GM11168 (cell line): Measurements from ENCODE around the gene SGCA.

ENCODE experiments used
- in situ Hi-C: fragments of 300-500 bp; cut with MboI; formaldehyde crosslinking; loops from one replicate; pipeline ENCODE4 v1.12.0; 2022; ENCODE audit warnings: low sequenced_read_pairs; ENCODE audit not compliant: unreplicated experiment

SGCA gene

GRCh38 chr17:50165867-50166517 is at the start of gene SGCA:
Gene SGCA, plus strand, starts transcription at chr17:50166005. Its CDS starts 36 bp downstream, at chr17:50166041.
- in situ Hi-C loops, result no loop called here

DNA sequence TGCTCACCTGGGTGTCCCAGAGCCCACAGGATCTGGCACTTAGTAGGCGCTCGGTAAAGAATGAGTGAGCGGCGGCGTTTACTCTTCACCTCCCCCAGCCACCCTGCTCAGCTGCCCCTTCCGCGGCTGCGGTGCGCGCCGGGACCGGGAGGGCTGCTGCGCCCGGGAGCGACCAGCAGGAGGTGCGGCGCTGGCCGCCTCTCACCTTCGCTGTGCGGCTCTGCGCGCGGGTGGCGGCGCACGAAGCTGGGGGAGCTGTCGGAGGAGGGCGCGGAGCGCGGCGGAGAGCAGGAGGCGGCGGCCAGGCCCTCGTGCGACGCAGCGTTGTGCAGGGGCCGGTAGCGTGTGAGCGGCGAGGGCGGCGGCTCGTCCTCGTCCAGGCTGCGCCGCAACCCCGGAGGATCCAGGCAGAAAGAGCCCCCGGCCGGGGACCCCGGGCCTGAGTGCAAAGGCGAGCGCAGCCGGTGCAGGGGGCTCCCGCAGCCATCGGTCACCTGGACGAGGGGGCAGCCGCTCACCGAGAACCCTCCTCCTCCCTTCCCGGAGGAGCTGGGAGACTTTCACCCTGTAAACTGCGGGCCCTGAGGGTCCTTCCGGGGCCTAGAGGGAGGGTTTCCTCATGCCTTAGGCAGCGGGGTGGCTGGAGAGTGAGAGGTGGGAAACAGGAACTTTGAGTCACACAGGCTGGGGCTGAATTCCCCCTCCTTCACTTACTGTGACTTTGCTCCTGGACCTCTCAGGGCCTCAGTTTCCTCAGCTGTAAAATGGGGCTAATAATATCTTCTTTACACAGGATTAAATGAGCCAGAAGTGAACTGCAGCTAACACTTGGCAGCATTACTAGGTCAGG is 48.4 kb upstream of the SGCA start:
- in situ Hi-C loops, result no loop called here

GRCh38 chr17:50118076-50118827 is 47.6 kb upstream of the SGCA start:
- in situ Hi-C loops, result no loop called here

DNA sequence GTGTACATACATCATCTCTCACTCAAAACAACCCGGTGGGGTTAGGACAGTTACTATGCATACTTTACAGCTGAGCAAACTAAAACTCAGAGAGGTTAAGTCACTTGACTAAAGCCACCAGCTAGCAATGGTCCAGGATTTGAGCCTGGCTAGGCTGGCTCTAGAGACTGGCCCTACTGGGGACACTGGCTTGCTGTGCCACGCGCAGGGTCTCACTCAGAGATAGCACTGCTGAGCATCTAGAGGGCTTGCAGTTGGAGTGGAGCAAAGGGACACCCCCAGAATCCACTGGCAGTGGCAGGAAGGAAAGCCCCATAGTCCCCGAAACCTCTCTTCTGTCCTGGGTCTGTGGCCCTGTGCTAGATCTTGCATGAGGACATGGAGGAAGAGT is 47.0 kb upstream of the SGCA start:
- in situ Hi-C loops, result no loop called here

GRCh38 chr17:50120475-50121253 is 45.1 kb upstream of the SGCA start:
- in situ Hi-C loops, result no loop called here

- in situ Hi-C loops, result no loop called here
Measured at GRCh38 chr17:50122945-50123344, 42.9 kb upstream of the SGCA start.

GRCh38 chr17:50123649-50124349 is 42.0 kb upstream of the SGCA start:
- in situ Hi-C loops, result no loop called here

GRCh38 chr17:50125420-50125997 is 40.3 kb upstream of the SGCA start:
- in situ Hi-C loops, result no loop called here

- in situ Hi-C loops, result no loop called here
Measured at GRCh38 chr17:50127697-50128361, 38.0 kb upstream of the SGCA start.

GRCh38 chr17:50128441-50129352 is 37.1 kb upstream of the SGCA start:
- in situ Hi-C loops, result no loop called here

DNA sequence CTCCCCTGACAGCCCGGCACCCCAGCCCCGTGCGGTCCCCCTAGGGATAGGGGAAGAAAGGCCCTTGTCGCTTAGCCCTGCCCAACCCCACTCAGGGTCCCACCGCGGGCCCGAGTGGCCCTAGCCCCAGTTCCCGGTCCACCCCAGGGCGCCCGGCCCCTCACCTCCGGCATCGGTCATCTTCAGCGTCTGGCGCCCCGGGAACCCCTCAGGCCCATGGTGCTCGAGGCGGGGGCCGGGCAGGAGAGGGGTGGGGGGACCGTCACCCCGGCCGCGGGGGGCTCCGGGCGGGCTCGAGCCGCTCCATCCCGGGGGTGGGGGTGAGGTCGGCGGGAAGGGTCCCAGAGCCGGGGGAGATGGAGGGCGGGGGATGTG is 36.5 kb upstream of the SGCA start:
- in situ Hi-C loops, result no loop called here

DNA sequence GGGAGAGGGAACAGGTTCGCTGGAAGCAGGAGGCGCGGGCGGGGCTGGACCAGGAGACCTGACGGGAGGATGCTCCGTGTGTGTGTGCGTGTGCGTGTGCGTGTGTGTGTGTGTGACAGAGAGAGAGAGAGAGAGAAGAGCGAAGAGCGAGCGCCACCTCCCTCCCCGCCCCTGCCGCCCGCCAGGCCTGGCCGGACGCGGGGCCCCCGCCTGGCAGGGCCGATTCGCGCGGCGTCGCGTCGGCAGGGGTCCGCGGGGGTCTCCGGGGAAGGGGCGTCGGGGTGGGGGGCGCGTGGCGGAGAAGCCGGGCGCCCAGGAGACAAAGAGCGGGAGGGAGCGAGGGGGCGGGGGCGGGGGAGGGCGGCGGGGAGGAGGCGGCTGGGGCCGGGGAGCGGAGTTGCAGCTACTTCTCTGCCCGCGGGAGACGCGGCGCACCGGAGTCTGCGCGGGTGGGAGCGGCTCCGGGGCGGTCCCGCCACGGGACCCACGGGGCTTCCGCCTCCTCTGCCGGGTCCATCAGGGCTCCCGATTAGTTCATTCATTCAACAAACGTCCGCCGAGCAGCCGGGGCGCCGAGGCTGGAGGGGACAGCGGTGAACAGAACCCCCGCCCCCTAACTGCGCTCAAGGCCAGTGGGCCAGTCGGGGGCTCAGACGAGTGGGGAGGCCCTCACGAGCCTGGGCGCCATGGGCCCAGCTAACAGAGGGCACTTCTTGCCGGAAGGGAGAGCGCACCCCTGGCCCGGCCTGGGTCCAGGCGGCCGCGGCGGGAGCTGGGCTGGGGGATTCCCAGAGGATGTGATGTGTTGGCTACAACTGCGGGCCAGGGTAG is 35.9 kb upstream of the SGCA start, which contains the start of gene SAMD14:
Gene SAMD14, minus strand, starts transcription at position 433 of the 831 bp plus-strand sequence. CDS start 5,201 bp downstream, outside the sequence.
- in situ Hi-C loops, result no loop called here

GRCh38 chr17:50130559-50131305 is 35.1 kb upstream of the SGCA start:
- in situ Hi-C loops, result no loop called here

DNA sequence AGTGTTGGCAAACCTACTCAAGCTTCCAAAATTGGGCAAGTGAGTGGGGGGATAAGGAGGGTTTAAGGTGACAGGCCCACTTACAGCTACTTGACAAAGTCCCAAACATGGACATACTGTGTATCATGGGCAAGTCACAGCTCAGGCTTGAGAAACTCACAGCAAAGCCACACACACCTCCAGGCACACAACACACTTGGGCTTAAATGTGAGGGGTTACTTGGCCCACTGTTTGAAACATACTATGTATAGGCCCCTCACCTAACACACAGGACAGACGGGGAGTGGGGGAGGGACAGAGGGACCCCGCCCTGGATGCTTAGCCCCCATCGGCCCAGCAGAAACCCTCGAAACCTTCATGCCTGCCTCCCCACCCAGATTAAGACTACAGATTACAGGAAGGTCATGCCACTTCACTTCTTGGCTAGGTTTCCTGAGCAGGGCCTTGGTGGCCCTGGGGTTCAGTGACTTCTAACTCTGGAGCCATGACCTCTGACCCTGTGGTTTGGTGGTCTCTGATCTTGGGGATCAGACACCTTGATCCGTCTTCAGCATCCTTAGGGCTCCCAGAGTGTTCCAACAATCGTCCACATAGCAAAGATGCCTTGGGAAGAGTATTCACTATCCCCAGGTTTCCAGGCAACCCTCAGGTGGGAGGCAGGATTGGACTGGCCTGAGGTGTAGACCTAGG is 33.6 kb upstream of the SGCA start:
- in situ Hi-C loops, result no loop called here

DNA sequence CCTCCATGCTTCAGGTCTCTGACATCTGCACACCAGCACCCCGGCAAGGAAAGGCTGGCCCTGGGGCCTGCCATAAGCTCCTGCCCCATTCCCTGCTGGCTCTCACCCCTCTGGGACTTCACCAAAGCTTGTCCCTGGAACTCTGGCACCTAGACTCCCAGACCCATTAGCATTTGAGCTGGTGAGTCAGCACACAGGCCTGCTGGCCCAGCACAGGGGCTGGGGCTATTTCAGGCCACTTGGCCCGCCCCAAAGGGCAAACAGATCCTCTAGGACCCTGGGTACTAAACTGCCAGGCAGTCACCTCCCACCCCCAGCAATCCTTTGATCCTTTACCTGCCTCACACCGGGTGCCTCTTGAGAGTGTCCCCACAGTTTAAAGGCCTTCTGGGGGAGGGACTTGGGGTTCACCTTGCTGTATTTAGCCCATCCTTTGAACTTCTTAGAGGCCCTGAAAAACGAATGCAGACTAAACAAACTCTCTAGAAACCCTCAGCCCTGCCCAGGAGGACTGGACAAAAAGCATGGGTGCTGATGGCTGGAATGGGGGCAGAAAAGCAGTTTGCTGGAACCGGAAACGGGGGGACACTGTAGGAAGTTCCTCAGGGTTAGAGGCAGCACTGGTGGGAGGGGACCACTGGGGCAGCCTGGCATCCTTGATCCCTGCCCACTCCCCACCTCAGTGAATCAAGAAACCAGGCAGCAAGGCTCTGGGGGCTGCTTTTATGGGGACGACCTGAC is 32.6 kb upstream of the SGCA start:
- in situ Hi-C loops, result no loop called here
